Fibroblast of lung (primary cell): ENCODE results near the gene ITGA3. TPM values are rescaled to one million over a fixed set of nuclear protein-coding genes. Genes with fewer than 3 reads are reported as not detected.
A peak's percentile ranks its signal among the peaks of the same experiment; 100 is the strongest.

Experiments
- DNase-seq, 2 donors: peaks; one replicate each; pipeline versions ENCODE4 v3.0.0 to v3.0.0-alpha.2; 2010; ENCODE audit warnings: low read depth in 2 of 2
- H2AFZ ChIP-seq: 2 replicates; pipeline ENCODE4 v1.5.1; 2012; ENCODE audit warnings: low read length, control low read depth, inconsistent platforms
- H3K27ac ChIP-seq: 2 replicates; pipeline ENCODE4 v1.5.1; 2011; ENCODE audit warnings: low read length, control low read depth; ENCODE audit not compliant: insufficient read depth
- H3K27me3 ChIP-seq: 2 replicates; pipeline ENCODE4 v1.5.1; 2011; ENCODE audit warnings: mild to moderate bottlenecking, low read length; ENCODE audit not compliant: control insufficient read depth, insufficient read depth
- H3K36me3 ChIP-seq: 2 replicates; pipeline ENCODE4 v1.5.1; 2011; ENCODE audit warnings: low read length; ENCODE audit not compliant: control insufficient read depth, insufficient read depth
- H3K4me1 ChIP-seq: 2 replicates; pipeline ENCODE4 v1.5.1; 2011; ENCODE audit warnings: low read length; ENCODE audit not compliant: control insufficient read depth, insufficient read depth; ENCODE audit errors: extremely low read depth
- H3K4me2 ChIP-seq: 2 replicates; pipeline ENCODE4 v1.5.1; 2011; ENCODE audit warnings: low read length, control low read depth; ENCODE audit not compliant: insufficient read depth; ENCODE audit errors: extremely low read depth
- H3K4me3 ChIP-seq, 4 experiments: fragments of 200-600 bp in 1 of 4; sonication (generic) in 1 of 4; replicated peaks in 1 of 4; 2 replicates each; pipeline ENCODE4 v1.5.1; 2011 to 2016; ENCODE audit warnings: low read length in 4 of 4, low read depth in 3 of 4, mild to moderate bottlenecking in 3 of 4, control low read depth in 2 of 4, inconsistent platforms in 1 of 4, mixed read lengths in 1 of 4; ENCODE audit not compliant: insufficient read depth in 1 of 4; ENCODE audit errors: control extremely low read depth in 1 of 4
- H3K79me2 ChIP-seq: 2 replicates; pipeline ENCODE4 v1.5.1; 2012; ENCODE audit warnings: mild to moderate bottlenecking, low read length, inconsistent platforms; ENCODE audit not compliant: control insufficient read depth, insufficient read depth
- H3K9ac ChIP-seq: 2 replicates; pipeline ENCODE4 v1.5.1; 2011; ENCODE audit warnings: mild to moderate bottlenecking, low read length, control low read depth; ENCODE audit not compliant: insufficient read depth
- H3K9me3 ChIP-seq: 2 replicates; pipeline ENCODE4 v1.5.1; 2012; ENCODE audit warnings: low read depth, low read length; ENCODE audit not compliant: control insufficient read depth, insufficient read depth
- H4K20me1 ChIP-seq: 2 replicates; pipeline ENCODE4 v1.5.1; 2011; ENCODE audit warnings: low read length; ENCODE audit not compliant: control insufficient read depth, insufficient read depth; ENCODE audit errors: extremely low read depth
- CTCF ChIP-seq, 2 donors: IDR thresholded peaks in 1 of 2; conservative IDR thresholded peaks in 1 of 2; 1 replicate in 1 of 2; 2 replicates in 1 of 2; pipeline ENCODE4 v1.5.1; 2011 to 2012; ENCODE audit warnings: low read length in 2 of 2, control low read depth in 1 of 2, inconsistent platforms in 1 of 2, low read depth in 1 of 2, mild to moderate bottlenecking in 1 of 2
- EZH2 ChIP-seq: IDR thresholded peaks from 2 replicates; pipeline ENCODE4 v1.5.1; 2012; ENCODE audit warnings: low read length, control low read depth, mild to moderate bottlenecking; ENCODE audit errors: missing control alignments
- polyA plus RNA-seq, 2 donors: library from polyadenylated mRNA; depleted of rRNA in 1 of 2; stranded (reverse) in 1 of 2; unstranded in 1 of 2; fragments of >200 nt; gene quantifications; 2 replicates each; pipeline ENCODE4 v1.2.1, GENCODE V29; 2011 to 2012; ENCODE audit warnings: missing spikeins in 1 of 2
- total RNA-seq: library from RNA; depleted of rRNA; stranded (reverse); fragments of >200 nt; gene quantifications from 2 replicates; pipeline ENCODE4 v1.2.1, GENCODE V29; 2014

ITGA3 gene
- total and polyA plus RNA-seq, 2 donors (not counting 1 experiment from before 2014, with no cell fraction given) = 67.3 to 269 TPM

GRCh38 chr17:50094753-50095619 lies 39.1 kb downstream of the ITGA3 start, which contains the start of gene PDK2:
TSS of gene PDK2 (plus strand) at chr17:50095351. CDS start at chr17:50095436, 85 bp downstream.
- H3K4me1 ChIP-seq = peaks cover 14% of the 10 kb centered on the region
- peak; percentile 95 to 96 for DNase-seq
- H3K36me3 ChIP-seq = peaks cover 8% of the 10 kb centered on the region
- peak within 1 kb of the TSS; percentile 94 for H2AFZ ChIP-seq
- peak within 1 kb of the TSS; percentile 85 to 94 (median 90) for H3K4me3 ChIP-seq
- no peaks in the 10 kb centered on the region for H3K27me3 ChIP-seq
- no peaks in the 10 kb centered on the region for H4K20me1 ChIP-seq
- H3K9me3 ChIP-seq = no peaks in the 10 kb centered on the region
- peak within 1 kb of the TSS; percentile 54 for H3K27ac ChIP-seq
- H3K79me2 ChIP-seq = no peaks in the 10 kb centered on the region
- peak within 1 kb of the TSS; percentile 94 for H3K4me2 ChIP-seq
- TF ChIP-seq EZH2 = no peak
- no peak for TF ChIP-seq CTCF (conservative IDR thresholded peaks at IDR 0.05 in 1 of 2, IDR thresholded peaks at IDR 0.05 in 1 of 2; ENCODE audit: low read depth in 1 of 2, low read length in 2 of 2)
- H3K9ac ChIP-seq = peak within 1 kb of the TSS; percentile 76

- H3K4me2 ChIP-seq = peak overlapping the region; percentile 94
- no peaks in the 10 kb centered on the region for H4K20me1 ChIP-seq
- H3K9me3 ChIP-seq = no peaks in the 10 kb centered on the region
- no peak overlapping the region for H2AFZ ChIP-seq
- no peak overlapping the region for H3K27ac ChIP-seq
- H3K36me3 ChIP-seq = peaks cover 3% of the 10 kb centered on the region
- H3K27me3 ChIP-seq = no peaks in the 10 kb centered on the region
- no peak for TF ChIP-seq CTCF (conservative IDR thresholded peaks at IDR 0.05 in 1 of 2, IDR thresholded peaks at IDR 0.05 in 1 of 2; ENCODE audit: low read depth in 1 of 2, low read length in 2 of 2)
- no peak for TF ChIP-seq EZH2
- peak overlapping the region; percentile 85 to 94 (median 90) for H3K4me3 ChIP-seq
- peak in 1 of 2 donors; percentile 28 for DNase-seq
- peak overlapping the region; percentile 76 for H3K9ac ChIP-seq
- no peaks in the 10 kb centered on the region for H3K79me2 ChIP-seq
- peaks cover 14% of the 10 kb centered on the region for H3K4me1 ChIP-seq
These were observed 39.7 kb downstream of the ITGA3 start for GRCh38 chr17:50095626-50096037.

GRCh38 chr17:50096092-50096491 lies 40.2 kb downstream of the ITGA3 start:
- peaks cover 2% of the 10 kb centered on the region for H3K36me3 ChIP-seq
- no peaks in the 10 kb centered on the region for H3K9me3 ChIP-seq
- TF ChIP-seq CTCF (conservative IDR thresholded peaks at IDR 0.05 in 1 of 2, IDR thresholded peaks at IDR 0.05 in 1 of 2; ENCODE audit: low read depth in 1 of 2, low read length in 2 of 2) (no peak), EZH2 (no peak)
- H4K20me1 ChIP-seq = no peaks in the 10 kb centered on the region
- peak overlapping the region; percentile 85 to 94 (median 90) for H3K4me3 ChIP-seq
- no peak overlapping the region for H3K27ac ChIP-seq
- peak overlapping the region; percentile 94 for H3K4me2 ChIP-seq
- no peak overlapping the region for H2AFZ ChIP-seq
- H3K9ac ChIP-seq = peak overlapping the region; percentile 42
- H3K4me1 ChIP-seq = peaks cover 16% of the 10 kb centered on the region
- H3K79me2 ChIP-seq = no peaks in the 10 kb centered on the region
- H3K27me3 ChIP-seq = no peaks in the 10 kb centered on the region
- no peak for DNase-seq
